Measurements from ENCODE around the gene CLCN6. TPM values are rescaled to one million over a fixed set of nuclear protein-coding genes. Genes with fewer than 3 reads are reported as not detected.

The CLCN6 gene
- total and polyA plus RNA-seq, 2 donors from 2014 or later: 7.1 to 26.0 TPM

DNA sequence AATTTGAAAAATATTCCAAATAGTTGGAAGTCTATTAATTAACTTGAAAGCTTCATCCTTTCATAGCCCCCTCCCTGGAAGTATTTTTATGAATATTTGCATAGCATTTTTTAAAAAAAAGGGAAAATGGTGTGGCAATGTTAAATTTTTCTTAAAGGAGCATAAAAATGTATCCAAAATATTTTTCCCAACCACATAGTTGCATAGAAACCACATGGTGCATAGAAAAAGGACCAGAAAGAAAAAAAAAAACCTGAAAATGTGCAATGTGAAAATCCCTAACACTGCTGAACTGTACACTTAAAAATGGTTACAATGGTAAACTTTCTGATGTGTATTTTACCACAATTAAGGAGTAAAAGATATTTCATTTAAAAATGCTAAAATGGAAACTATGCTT lies 36.0 kb upstream of the CLCN6 start:
- no peak for FAIRE-seq
- Histone ChIP-seq H3K9me3 (ENCODE audit: control insufficient read depth in 2 of 3, insufficient read depth in 1 of 3, low read length in 3 of 3) (no peaks in the 10 kb centered on the region), H3K36me3 (ENCODE audit: control insufficient read depth in 2 of 3, insufficient read depth in 3 of 3, low read length in 3 of 3) (no peaks in the 10 kb centered on the region), H3K27ac (ENCODE audit: low read depth in 2 of 2, low read length in 2 of 2) (no peak overlapping the region), H3K27me3 (ENCODE audit: control insufficient read depth, insufficient read depth, low read length) (no peaks in the 10 kb centered on the region), H3K9ac (ENCODE audit: low read length in 3 of 3) (no peak overlapping the region), H3K4me3 (ENCODE audit: low read length in 3 of 3) (no peak overlapping the region), H3K4me1 (ENCODE audit: control insufficient read depth in 2 of 3, insufficient read depth in 2 of 3, low read depth in 1 of 3, low read length in 3 of 3) (no peaks in the 10 kb centered on the region)
- TF ChIP-seq, protein P1, sequence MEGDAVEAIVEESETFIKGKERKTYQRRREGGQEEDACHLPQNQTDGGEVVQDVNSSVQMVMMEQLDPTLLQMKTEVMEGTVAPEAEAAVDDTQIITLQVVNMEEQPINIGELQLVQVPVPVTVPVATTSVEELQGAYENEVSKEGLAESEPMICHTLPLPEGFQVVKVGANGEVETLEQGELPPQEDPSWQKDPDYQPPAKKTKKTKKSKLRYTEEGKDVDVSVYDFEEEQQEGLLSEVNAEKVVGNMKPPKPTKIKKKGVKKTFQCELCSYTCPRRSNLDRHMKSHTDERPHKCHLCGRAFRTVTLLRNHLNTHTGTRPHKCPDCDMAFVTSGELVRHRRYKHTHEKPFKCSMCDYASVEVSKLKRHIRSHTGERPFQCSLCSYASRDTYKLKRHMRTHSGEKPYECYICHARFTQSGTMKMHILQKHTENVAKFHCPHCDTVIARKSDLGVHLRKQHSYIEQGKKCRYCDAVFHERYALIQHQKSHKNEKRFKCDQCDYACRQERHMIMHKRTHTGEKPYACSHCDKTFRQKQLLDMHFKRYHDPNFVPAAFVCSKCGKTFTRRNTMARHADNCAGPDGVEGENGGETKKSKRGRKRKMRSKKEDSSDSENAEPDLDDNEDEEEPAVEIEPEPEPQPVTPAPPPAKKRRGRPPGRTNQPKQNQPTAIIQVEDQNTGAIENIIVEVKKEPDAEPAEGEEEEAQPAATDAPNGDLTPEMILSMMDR (IDR thresholded peaks at IDR 0.05; ENCODE audit: borderline replicate concordance, extremely low read depth, insufficient read depth): no peak
- DNase-seq: no peak
- intact Hi-C loops (cut with DNase I): no loop called here

DNA sequence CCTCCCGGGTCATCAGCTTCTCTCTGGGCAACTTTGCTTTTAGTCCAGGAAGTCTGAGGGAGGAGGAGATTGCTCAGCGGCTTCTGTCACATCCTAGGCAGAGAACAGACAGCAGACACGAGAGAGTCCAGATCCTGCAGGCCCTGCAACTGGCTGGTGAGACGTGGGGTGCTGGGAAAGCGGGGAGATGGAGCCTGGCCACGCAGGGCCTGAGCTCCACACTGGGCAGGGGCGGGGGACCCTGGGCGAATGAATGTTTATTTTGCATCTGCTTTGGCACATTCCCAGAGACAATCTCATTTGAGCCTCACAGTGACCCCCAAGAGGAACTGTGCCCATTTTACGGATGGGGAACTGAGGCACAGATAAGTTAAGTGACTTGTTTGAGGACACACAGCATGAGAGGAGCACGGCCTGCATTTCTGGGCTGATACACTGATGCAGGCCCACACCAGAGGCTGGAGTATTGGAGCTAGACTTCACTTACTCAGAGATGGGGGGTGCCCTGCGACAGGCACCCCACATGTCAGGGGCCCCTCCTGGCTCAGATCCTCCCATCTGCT lies 34.4 kb upstream of the CLCN6 start:
- intact Hi-C loops (cut with DNase I): no loop called here
- H3K36me3 ChIP-seq (ENCODE audit: control insufficient read depth in 2 of 3, insufficient read depth in 3 of 3, low read length in 3 of 3): no peaks in the 10 kb centered on the region
- TF ChIP-seq, protein P1 (IDR thresholded peaks at IDR 0.05; ENCODE audit: borderline replicate concordance, extremely low read depth, insufficient read depth): no peak
- H3K9me3 ChIP-seq (ENCODE audit: control insufficient read depth in 2 of 3, insufficient read depth in 1 of 3, low read length in 3 of 3): no peaks in the 10 kb centered on the region
- no peak overlapping the region for H3K9ac ChIP-seq (ENCODE audit: low read length in 3 of 3)
- DNase-seq (no peak), FAIRE-seq (no peak)
- no peak overlapping the region for H3K4me3 ChIP-seq (ENCODE audit: low read length in 3 of 3)
- H3K4me1 ChIP-seq (ENCODE audit: control insufficient read depth in 2 of 3, insufficient read depth in 2 of 3, low read depth in 1 of 3, low read length in 3 of 3): no peaks in the 10 kb centered on the region
- H3K27ac ChIP-seq (ENCODE audit: low read depth in 2 of 2, low read length in 2 of 2): no peak overlapping the region
- H3K27me3 ChIP-seq (ENCODE audit: control insufficient read depth, insufficient read depth, low read length): no peaks in the 10 kb centered on the region

DNA sequence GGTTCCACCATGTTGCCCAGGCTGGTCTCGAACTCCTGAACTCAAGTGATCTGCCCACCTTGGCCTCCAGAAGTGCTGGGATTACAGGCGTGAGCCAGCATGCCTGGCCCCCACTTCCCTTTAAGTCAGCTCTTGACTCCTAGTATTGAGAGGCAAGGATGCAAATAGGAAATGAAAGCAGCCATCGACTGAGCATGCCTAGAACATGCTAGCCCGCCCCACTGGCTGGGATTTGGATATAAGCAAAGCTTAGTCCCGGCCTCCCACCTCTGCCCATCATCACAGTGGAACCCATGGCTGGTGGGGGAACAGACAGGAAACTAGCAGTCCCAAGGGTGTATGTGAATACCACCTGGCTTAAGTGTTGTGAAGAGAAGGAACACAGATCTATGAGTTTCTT lies 33.5 kb upstream of the CLCN6 start:
- Histone ChIP-seq H3K4me3 (ENCODE audit: low read length in 3 of 3) (no peak overlapping the region), H3K4me1 (ENCODE audit: control insufficient read depth in 2 of 3, insufficient read depth in 2 of 3, low read depth in 1 of 3, low read length in 3 of 3) (no peaks in the 10 kb centered on the region), H3K36me3 (ENCODE audit: control insufficient read depth in 2 of 3, insufficient read depth in 3 of 3, low read length in 3 of 3) (no peaks in the 10 kb centered on the region), H3K9me3 (ENCODE audit: control insufficient read depth in 2 of 3, insufficient read depth in 1 of 3, low read length in 3 of 3) (no peaks in the 10 kb centered on the region), H3K27ac (ENCODE audit: low read depth in 2 of 2, low read length in 2 of 2) (no peak overlapping the region), H3K9ac (ENCODE audit: low read length in 3 of 3) (no peak overlapping the region), H3K27me3 (ENCODE audit: control insufficient read depth, insufficient read depth, low read length) (no peaks in the 10 kb centered on the region)
- no peak for FAIRE-seq
- intact Hi-C loops (cut with DNase I): no loop called here
- TF ChIP-seq, protein P1 (IDR thresholded peaks at IDR 0.05; ENCODE audit: borderline replicate concordance, extremely low read depth, insufficient read depth): no peak
- no peak for DNase-seq

DNA sequence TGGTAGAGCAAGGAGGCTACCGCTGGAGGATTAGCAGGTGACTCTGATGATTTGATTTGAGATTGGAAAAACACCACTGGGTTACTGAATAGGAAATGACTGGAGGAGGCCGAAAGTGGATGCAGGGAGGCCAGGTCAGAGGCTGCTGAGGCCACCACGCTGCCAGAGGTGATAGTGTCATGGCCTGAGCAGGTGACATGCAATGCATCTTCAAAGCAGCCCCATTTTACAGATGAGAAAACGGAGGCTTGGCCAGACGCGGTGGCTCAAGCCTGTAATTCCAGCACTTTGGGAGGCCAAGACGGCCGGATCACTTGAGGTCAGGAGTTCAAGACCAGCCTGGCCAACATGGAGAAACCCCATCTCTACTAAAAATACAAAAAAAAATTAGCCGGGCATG lies 31.2 kb upstream of the CLCN6 start:
- H3K36me3 ChIP-seq (ENCODE audit: control insufficient read depth in 2 of 3, insufficient read depth in 3 of 3, low read length in 3 of 3): no peaks in the 10 kb centered on the region
- peaks cover 0 to 2% (median 0%) of the 10 kb centered on the region in 3 donors for H3K4me1 ChIP-seq (ENCODE audit: control insufficient read depth in 2 of 3, insufficient read depth in 2 of 3, low read depth in 1 of 3, low read length in 3 of 3)
- DNase-seq (no peak), FAIRE-seq (no peak)
- TF ChIP-seq, protein P1 (IDR thresholded peaks at IDR 0.05; ENCODE audit: borderline replicate concordance, extremely low read depth, insufficient read depth): no peak
- H3K9ac ChIP-seq (ENCODE audit: low read length in 3 of 3): no peak overlapping the region
- intact Hi-C loops (cut with DNase I): no loop called here
- H3K4me3 ChIP-seq (ENCODE audit: low read length in 3 of 3): no peak overlapping the region
- no peak overlapping the region for H3K27ac ChIP-seq (ENCODE audit: low read depth in 2 of 2, low read length in 2 of 2)
- no peaks in the 10 kb centered on the region for H3K9me3 ChIP-seq (ENCODE audit: control insufficient read depth in 2 of 3, insufficient read depth in 1 of 3, low read length in 3 of 3)
- no peaks in the 10 kb centered on the region for H3K27me3 ChIP-seq (ENCODE audit: control insufficient read depth, insufficient read depth, low read length)
